OCI-LY1 (cell line): ENCODE results near the gene ADGRG3.

Experiments used
- H2AFZ ChIP-seq: fragments of 200-600 bp; sonication (generic), shearing (Covaris generic); 2 replicates; pipeline ENCODE4 v1.6.0; 2014; ENCODE audit warnings: antibody characterized with exemption, mild to moderate bottlenecking, low read length
- H3F3A ChIP-seq: fragments of 200-600 bp; sonication (generic), shearing (Covaris generic); 2 replicates; pipeline ENCODE4 v1.6.0; 2014; ENCODE audit warnings: mild to moderate bottlenecking, antibody characterized with exemption, low read length, moderate library complexity; ENCODE audit not compliant: insufficient read depth
- H3K27ac ChIP-seq: fragments of 200-600 bp; sonication (generic); 2 replicates; pipeline ENCODE4 v1.5.1; 2014; ENCODE audit warnings: low read length, mixed run types, mild to moderate bottlenecking, low read depth; ENCODE audit not compliant: poor library complexity, severe bottlenecking
- H3K27me3 ChIP-seq: fragments of 200-600 bp; sonication (generic); 2 replicates; pipeline ENCODE4 v1.6.0; 2014; ENCODE audit warnings: antibody characterized with exemption, mild to moderate bottlenecking, low read length, moderate library complexity; ENCODE audit not compliant: insufficient read depth
- H3K36me3 ChIP-seq: fragments of 200-600 bp; sonication (generic); 2 replicates; pipeline ENCODE4 v1.6.1; 2014; ENCODE audit warnings: mild to moderate bottlenecking, antibody characterized with exemption, low read length, moderate library complexity, mixed read lengths; ENCODE audit not compliant: insufficient read depth
- H3K4me1 ChIP-seq: fragments of 200-600 bp; sonication (generic); 2 replicates; pipeline ENCODE4 v1.5.1; 2014; ENCODE audit warnings: mild to moderate bottlenecking, low read length, moderate library complexity; ENCODE audit not compliant: insufficient read depth, severe bottlenecking
- H3K4me2 ChIP-seq: fragments of 200-600 bp; sonication (generic), shearing (Covaris generic); 2 replicates; pipeline ENCODE4 v1.6.1; 2014; ENCODE audit warnings: low read length
- H3K4me3 ChIP-seq: fragments of 200-600 bp; sonication (generic); 2 replicates; pipeline ENCODE4 v1.5.1; 2014; ENCODE audit warnings: low read length, low read depth, mild to moderate bottlenecking, mixed read lengths; ENCODE audit not compliant: poor library complexity, severe bottlenecking
- H3K79me2 ChIP-seq: fragments of 200-600 bp; shearing (Covaris generic); 2 replicates; pipeline ENCODE4 v1.6.1; 2016; ENCODE audit warnings: mixed run types, low read length, mixed read lengths; ENCODE audit not compliant: insufficient read depth
- H3K9ac ChIP-seq: fragments of 200-600 bp; sonication (generic), shearing (Covaris generic); 2 replicates; pipeline ENCODE4 v1.6.1; 2014; ENCODE audit warnings: mild to moderate bottlenecking, low read length, mixed read lengths
- H3K9me2 ChIP-seq: fragments of 200-600 bp; sonication (generic), shearing (Covaris generic); 2 replicates; pipeline ENCODE4 v1.6.1; 2014; ENCODE audit warnings: low read depth, mild to moderate bottlenecking, low read length, mixed read lengths
- H3K9me3 ChIP-seq: fragments of 200-600 bp; shearing (Covaris generic); 2 replicates; pipeline ENCODE4 v1.6.1; 2014; ENCODE audit warnings: low read length, mixed read lengths
- H4K20me1 ChIP-seq: fragments of 200-600 bp; sonication (generic), shearing (Covaris generic); 2 replicates; pipeline ENCODE4 v1.6.0; 2016; ENCODE audit warnings: mild to moderate bottlenecking, low read length; ENCODE audit not compliant: insufficient read depth
- CTCF ChIP-seq: fragments of 200-600 bp; sonication (generic), shearing (Covaris generic); IDR thresholded peaks from 2 replicates; pipeline ENCODE4 v1.5.1; 2017; ENCODE audit warnings: mild to moderate bottlenecking, antibody characterized with exemption, low read length, moderate library complexity, mixed read lengths
- EZH2 ChIP-seq: fragments of 200-600 bp; sonication (generic), shearing (Covaris generic); IDR thresholded peaks from 2 replicates; pipeline ENCODE4 v1.8.0; 2017; ENCODE audit warnings: borderline replicate concordance, mixed run types, mild to moderate bottlenecking, antibody characterized with exemption, low read length, moderate library complexity, mixed read lengths

ADGRG3 gene

GRCh38 chr16:57730771-57731730 is 62.9 kb downstream of the ADGRG3 start:
- Histone ChIP-seq H3K27me3 (no peaks in the 10 kb centered on the region), H3F3A (no peaks in the 10 kb centered on the region), H3K9me3 (peaks cover 12% of the 10 kb centered on the region; the same call in 1 of the 2 replicates), H4K20me1 (no peaks in the 10 kb centered on the region), H3K9ac (no peak overlapping the region), H3K36me3 (no peaks in the 10 kb centered on the region; the same call in 1 of the 2 replicates), H3K27ac (no peak overlapping the region), H3K4me1 (peaks cover 9% of the 10 kb centered on the region), H3K79me2 (no peaks in the 10 kb centered on the region), H3K4me2 (no peak overlapping the region), H3K4me3 (no peak overlapping the region), H3K9me2 (no peaks in the 10 kb centered on the region), H2AFZ (no peak overlapping the region)
- TF ChIP-seq EZH2, result no peak
- no peak for TF ChIP-seq CTCF

GRCh38 chr16:57732037-57732436 is 63.9 kb downstream of the ADGRG3 start:
- H3K4me2 ChIP-seq, result no peak overlapping the region
- H3K27me3 ChIP-seq, result no peaks in the 10 kb centered on the region
- peaks cover 19% of the 10 kb centered on the region for H3K4me1 ChIP-seq
- no peaks in the 10 kb centered on the region for H3K79me2 ChIP-seq
- H3K27ac ChIP-seq, result no peak overlapping the region
- H3K9me2 ChIP-seq, result no peaks in the 10 kb centered on the region
- no peaks in the 10 kb centered on the region for H4K20me1 ChIP-seq
- peaks cover 12% of the 10 kb centered on the region; the same call in 1 of the 2 replicates for H3K9me3 ChIP-seq
- H3K4me3 ChIP-seq, result no peak overlapping the region
- H3K9ac ChIP-seq, result no peak overlapping the region
- H3K36me3 ChIP-seq, result no peaks in the 10 kb centered on the region; the same call in 1 of the 2 replicates
- no peaks in the 10 kb centered on the region for H3F3A ChIP-seq
- H2AFZ ChIP-seq, result no peak overlapping the region
- TF ChIP-seq EZH2, result no peak
- TF ChIP-seq CTCF, result no peak

- no peaks in the 10 kb centered on the region for H3K9me2 ChIP-seq
- H3K4me2 ChIP-seq, result no peak overlapping the region
- H3K4me3 ChIP-seq, result no peak overlapping the region
- H3K4me1 ChIP-seq, result peaks cover 20% of the 10 kb centered on the region
- H3K27ac ChIP-seq, result no peak overlapping the region
- no peaks in the 10 kb centered on the region; the same call in 1 of the 2 replicates for H3K36me3 ChIP-seq
- H3K9ac ChIP-seq, result no peak overlapping the region
- no peaks in the 10 kb centered on the region for H4K20me1 ChIP-seq
- H3K9me3 ChIP-seq, result peaks cover 12% of the 10 kb centered on the region; the same call in 1 of the 2 replicates
- no peak overlapping the region for H2AFZ ChIP-seq
- no peaks in the 10 kb centered on the region for H3K27me3 ChIP-seq
- no peak for TF ChIP-seq EZH2
- TF ChIP-seq CTCF, result no peak
- H3K79me2 ChIP-seq, result no peaks in the 10 kb centered on the region
- H3F3A ChIP-seq, result no peaks in the 10 kb centered on the region
These were observed 64.6 kb downstream of the ADGRG3 start for GRCh38 chr16:57732714-57733113.
